ENCODE results near the gene GMNC.
A peak's percentile ranks its signal among the peaks of the same experiment; 100 is the strongest.

The GMNC gene

GRCh38 chr3:190826018-190826417, 36.5 kb downstream of the GMNC start:
- no peak overlapping the region for H3K4me3 ChIP-seq (ENCODE audit: low read depth, low read length)
- DNase-seq (ENCODE audit: low read depth) = no peak
- TF ChIP-seq CTCF (IDR thresholded peaks at IDR 0.05; ENCODE audit: insufficient read depth, low read depth, low read length, missing control alignments) = no peak

GRCh38 chr3:190825386-190826016, 37.0 kb downstream of the GMNC start:
- no peak for TF ChIP-seq CTCF (IDR thresholded peaks at IDR 0.05; ENCODE audit: insufficient read depth, low read depth, low read length, missing control alignments)
- DNase-seq (ENCODE audit: low read depth) = no peak
- no peak overlapping the region for H3K4me3 ChIP-seq (ENCODE audit: low read depth, low read length)

GRCh38 chr3:190811775-190812480, 50.6 kb downstream of the GMNC start:
- peak; percentile 69 for DNase-seq (ENCODE audit: low read depth)
- H3K4me3 ChIP-seq (ENCODE audit: low read depth, low read length) = peak overlapping the region; percentile 9; the same call in 1 of the 2 replicates
- peak; percentile 60 for TF ChIP-seq CTCF (IDR thresholded peaks at IDR 0.05; ENCODE audit: insufficient read depth, low read depth, low read length, missing control alignments)

- TF ChIP-seq CTCF (IDR thresholded peaks at IDR 0.05; ENCODE audit: insufficient read depth, low read depth, low read length, missing control alignments) = no peak
- no peak for DNase-seq (ENCODE audit: low read depth)
- no peak overlapping the region for H3K4me3 ChIP-seq (ENCODE audit: low read depth, low read length)
Observed at GRCh38 chr3:190810957-190811356, 51.5 kb downstream of the GMNC start.

GRCh38 chr3:190809351-190809750, 53.1 kb downstream of the GMNC start:
- no peak overlapping the region for H3K4me3 ChIP-seq (ENCODE audit: low read depth, low read length)
- no peak for TF ChIP-seq CTCF (IDR thresholded peaks at IDR 0.05; ENCODE audit: insufficient read depth, low read depth, low read length, missing control alignments)
- DNase-seq (ENCODE audit: low read depth) = no peak

GRCh38 chr3:190807719-190808375, 54.6 kb downstream of the GMNC start:
- no peak overlapping the region for H3K4me3 ChIP-seq (ENCODE audit: low read depth, low read length)
- no peak for DNase-seq (ENCODE audit: low read depth)
- TF ChIP-seq CTCF (IDR thresholded peaks at IDR 0.05; ENCODE audit: insufficient read depth, low read depth, low read length, missing control alignments) = no peak

Data from GM12865 (cell line).